Gastrocnemius medialis (tissue), 4 donors: ENCODE results near the gene TACC3. TPM values are rescaled to one million over a fixed set of nuclear protein-coding genes. Genes with fewer than 3 reads are reported as not detected.

Experiments
- ATAC-seq, 2 donors: fragments of 150-250 bp; one replicate each; pipeline ENCODE4 v1.9.1; 2016
- DNase-seq, 2 donors: peaks; one replicate each; pipeline ENCODE4 v3.0.0-alpha.2; 2019
- H3K27ac ChIP-seq, 4 donors: fragments of 200-600 bp; sonication (generic); 1 replicate in 1 of 4; 2 replicates in 3 of 4; pipeline ENCODE4 v1.5.1; 2016 to 2018; ENCODE audit warnings: mild to moderate bottlenecking in 2 of 4, moderate library complexity in 1 of 4
- H3K27me3 ChIP-seq, 3 donors: fragments of 200-600 bp; sonication (generic) in 2 of 3; 1 replicate in 1 of 3; 2 replicates in 2 of 3; pipeline versions ENCODE4 v1.5.1 to v1.6.0; 2016 to 2019; ENCODE audit warnings: mild to moderate bottlenecking in 1 of 3, moderate library complexity in 1 of 3
- H3K36me3 ChIP-seq, 2 donors: fragments of 200-600 bp; sonication (generic) in 1 of 2; one replicate each; pipeline ENCODE4 v1.5.1; 2017 to 2018
- H3K4me1 ChIP-seq, 2 donors: fragments of 200-600 bp; sonication (generic) in 1 of 2; one replicate each; pipeline ENCODE4 v1.5.1; 2016 to 2017; ENCODE audit warnings: mild to moderate bottlenecking in 2 of 2
- H3K4me3 ChIP-seq, 4 donors: fragments of 200-600 bp; sonication (generic) in 3 of 4; 1 replicate in 1 of 4; 2 replicates in 3 of 4; pipeline ENCODE4 v1.5.1; 2016 to 2019; ENCODE audit warnings: mild to moderate bottlenecking in 2 of 4
- H3K9me3 ChIP-seq, 3 donors: fragments of 200-600 bp; sonication (generic) in 2 of 3; 1 replicate in 1 of 3; 2 replicates in 2 of 3; pipeline ENCODE4 v1.5.1; 2016 to 2019
- POLR2A ChIP-seq, 2 donors: fragments of 450-650 bp; IDR thresholded peaks; one replicate each; pipeline ENCODE4 v1.6.1; 2017; ENCODE audit warnings: antibody characterized with exemption in 2 of 2, mild to moderate bottlenecking in 2 of 2, moderate library complexity in 2 of 2
- in situ Hi-C, 4 donors: fragments of 200-750 bp; cut with MboI; loops; one replicate each; pipeline versions ENCODE4 v1.15.0 to v1.8.0; 2017; ENCODE audit warnings: low sequenced_read_pairs in 4 of 4
- intact Hi-C: fragments of 100-400 bp; cut with DNase I; formaldehyde crosslinking; loops from one replicate; pipeline ENCODE4 v1.15.1; 2023; ENCODE audit warnings: low total_unique reads
- total RNA-seq, 4 donors: library from RNA; depleted of rRNA; stranded (reverse); fragments of >200 nt; gene quantifications; one replicate each; pipeline versions ENCODE4 v1.1.0 to v1.2.3, GENCODE V29; 2016
- TF ChIP-seq, protein P1 (sequence below), 5 experiments: fragments of 450-650 bp in 3 of 5; fragments of 200-600 bp in 2 of 5; sonication (generic) in 2 of 5; IDR thresholded peaks in 4 of 5; conservative IDR thresholded peaks in 1 of 5; 1 replicate in 4 of 5; 2 replicates in 1 of 5; pipeline ENCODE4 v1.5.1; 2016 to 2019; ENCODE audit warnings: antibody characterized with exemption in 5 of 5, mild to moderate bottlenecking in 3 of 5, moderate library complexity in 3 of 5

The TACC3 gene
- total RNA-seq, 4 donors from 2014 or later, result 1.5 to 3.2 (median 1.9) TPM

GRCh38 chr4:1683261-1683735 is 38.0 kb upstream of the TACC3 start:
- ATAC-seq, result peak; percentile 16 to 43
- peaks cover 0 to 11% of the 10 kb centered on the region in 2 donors for H3K4me1 ChIP-seq
- H3K4me3 ChIP-seq, result peak overlapping the region; percentile 62 to 85 (median 71)
- H3K36me3 ChIP-seq, result no peaks in the 10 kb centered on the region
- H3K27me3 ChIP-seq, result no peaks in the 10 kb centered on the region
- peak overlapping the region; percentile 68 to 86 (median 80) for H3K27ac ChIP-seq
- TF ChIP-seq, protein P1, sequence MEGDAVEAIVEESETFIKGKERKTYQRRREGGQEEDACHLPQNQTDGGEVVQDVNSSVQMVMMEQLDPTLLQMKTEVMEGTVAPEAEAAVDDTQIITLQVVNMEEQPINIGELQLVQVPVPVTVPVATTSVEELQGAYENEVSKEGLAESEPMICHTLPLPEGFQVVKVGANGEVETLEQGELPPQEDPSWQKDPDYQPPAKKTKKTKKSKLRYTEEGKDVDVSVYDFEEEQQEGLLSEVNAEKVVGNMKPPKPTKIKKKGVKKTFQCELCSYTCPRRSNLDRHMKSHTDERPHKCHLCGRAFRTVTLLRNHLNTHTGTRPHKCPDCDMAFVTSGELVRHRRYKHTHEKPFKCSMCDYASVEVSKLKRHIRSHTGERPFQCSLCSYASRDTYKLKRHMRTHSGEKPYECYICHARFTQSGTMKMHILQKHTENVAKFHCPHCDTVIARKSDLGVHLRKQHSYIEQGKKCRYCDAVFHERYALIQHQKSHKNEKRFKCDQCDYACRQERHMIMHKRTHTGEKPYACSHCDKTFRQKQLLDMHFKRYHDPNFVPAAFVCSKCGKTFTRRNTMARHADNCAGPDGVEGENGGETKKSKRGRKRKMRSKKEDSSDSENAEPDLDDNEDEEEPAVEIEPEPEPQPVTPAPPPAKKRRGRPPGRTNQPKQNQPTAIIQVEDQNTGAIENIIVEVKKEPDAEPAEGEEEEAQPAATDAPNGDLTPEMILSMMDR (IDR thresholded peaks at IDR 0.05 in 4 of 5, conservative IDR thresholded peaks at IDR 0.05 in 1 of 5), result no peak
- no peak for TF ChIP-seq POLR2A (IDR thresholded peaks at IDR 0.05)
- intact Hi-C loops, result loop anchor here (5.0 to 10.0 kb wide), 2 partner anchors 322 to 751 kb away; partner anchors contain the start of genes GAK, NELFA and TMEM175
- DNase-seq, result peak in 1 of 2 donors; percentile 28
- in situ Hi-C loops, result no loop called here
- no peaks in the 10 kb centered on the region for H3K9me3 ChIP-seq

DNA sequence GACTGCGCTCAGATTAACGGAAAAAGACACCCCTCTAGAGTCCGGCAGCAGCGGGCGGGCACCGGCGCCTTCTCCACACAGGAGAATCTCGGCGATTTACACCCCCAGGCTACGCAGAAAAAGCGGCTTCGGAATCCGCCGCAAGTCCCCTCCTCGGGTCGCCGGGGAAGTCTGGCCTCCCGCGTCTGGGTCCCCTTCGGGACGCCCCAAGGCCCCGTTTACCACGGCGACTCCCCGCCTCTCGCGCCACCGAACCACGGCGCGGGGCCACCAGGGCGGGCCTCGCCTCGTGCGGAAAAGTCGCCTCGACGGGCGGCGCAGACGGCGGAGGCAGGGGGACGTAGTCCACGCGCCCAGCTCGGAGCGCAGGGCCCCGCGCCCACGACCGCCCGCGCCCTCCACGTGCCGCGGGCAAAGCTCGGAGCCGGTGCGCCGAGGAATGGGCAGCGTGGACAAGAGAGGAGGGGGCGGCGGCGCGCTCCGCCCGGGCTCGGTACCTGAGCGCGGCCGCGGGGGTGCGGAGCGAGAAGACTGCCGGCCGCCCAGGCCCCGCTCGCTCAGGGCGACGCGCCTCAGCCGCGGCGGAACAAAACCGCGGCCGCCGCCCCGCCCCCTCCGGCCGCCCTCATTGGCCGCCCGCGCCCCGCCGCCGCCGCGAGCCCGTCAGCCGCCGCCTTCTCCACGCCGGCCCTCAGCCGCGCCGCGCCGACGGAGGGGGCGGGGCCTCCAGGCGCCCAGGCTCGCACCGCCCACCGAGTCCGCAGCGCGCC is 37.4 kb upstream of the TACC3 start, which contains the start of gene FAM53A:
Gene FAM53A, minus strand, starts transcription at position 578 of the 770 bp plus-strand sequence. CDS start 15,572 bp downstream, outside the sequence.
- DNase-seq, result peak in 1 of 2 donors; percentile 79
- no peaks in the 10 kb centered on the region for H3K36me3 ChIP-seq
- peak; percentile 85 to 86 for ATAC-seq
- intact Hi-C loops, result loop anchor here (1.0 to 10.0 kb wide), 3 partner anchors 28 to 752 kb away; partner anchors contain the start of genes GAK, NELFA, SLBP and TMEM175
- peak within 1 kb of the TSS; percentile 68 to 86 (median 80) for H3K27ac ChIP-seq
- H3K4me1 ChIP-seq, result peaks cover 0 to 11% of the 10 kb centered on the region in 2 donors
- peak within 1 kb of the TSS; percentile 62 to 85 (median 71) for H3K4me3 ChIP-seq
- H3K9me3 ChIP-seq, result no peaks in the 10 kb centered on the region
- TF ChIP-seq POLR2A (IDR thresholded peaks at IDR 0.05), result peak; percentile 64 to 68
- TF ChIP-seq, protein P1 (IDR thresholded peaks at IDR 0.05 in 4 of 5, conservative IDR thresholded peaks at IDR 0.05 in 1 of 5), result peak in 4 of 5 experiments; percentile 17 to 39 (median 26)
- in situ Hi-C loops, result no loop called here
- H3K27me3 ChIP-seq, result no peaks in the 10 kb centered on the region

GRCh38 chr4:1684506-1685234 is 36.7 kb upstream of the TACC3 start:
- TF ChIP-seq, protein P1 (IDR thresholded peaks at IDR 0.05 in 4 of 5, conservative IDR thresholded peaks at IDR 0.05 in 1 of 5), result no peak
- DNase-seq, result peak in 1 of 2 donors; percentile 91
- no peaks in the 10 kb centered on the region for H3K27me3 ChIP-seq
- intact Hi-C loops, result loop anchor here (1.0 to 10.0 kb wide), 3 partner anchors 28 to 752 kb away; partner anchors contain the start of genes GAK, NELFA, SLBP and TMEM175
- H3K36me3 ChIP-seq, result no peaks in the 10 kb centered on the region
- in situ Hi-C loops, result loop anchor here in 2 of 4 donors (5.0 kb wide), 2 partner anchors 43 to 168 kb away; no protein-coding TSS in a partner anchor
- H3K4me1 ChIP-seq, result peaks cover 0 to 11% of the 10 kb centered on the region in 2 donors
- ATAC-seq, result peak; percentile 23
- H3K4me3 ChIP-seq, result peak overlapping the region; percentile 41 to 67 (median 48)
- H3K9me3 ChIP-seq, result no peaks in the 10 kb centered on the region
- H3K27ac ChIP-seq, result peak overlapping the region; percentile 58 to 82 (median 78)
